HepG2 (cell line): Measurements from ENCODE around the gene RNF10. TPM values are rescaled to one million over a fixed set of nuclear protein-coding genes. Genes with fewer than 3 reads are reported as not detected.

ENCODE experiments used
- ATAC-seq: fragments of 200-7000 bp; cut with Tn5 transposase; 3 replicates; pipeline ENCODE4 v1.9.1; 2020; ENCODE audit warnings: mild to moderate bottlenecking, moderate library complexity
- BruUV-seq: library from RNA; stranded (reverse); fragments of 400-500 nt; replicated peaks from 2 replicates; lab custom pipeline; 2021; lab: Mats Ljungman, UMichigan
- CTCF ChIA-PET: fragments of 300-600 bp; formaldehyde crosslinking; extraction: SDS; loops from one replicate; lab custom pipeline; 2021; ENCODE audit warnings: low total read pairs, inconsistent platforms, low intra/inter-chr PET ratio; lab: Yijun Ruan, JAX
- POLR2A ChIA-PET: fragments of 350-600 bp; sonication (Branson Sonifier 250); formaldehyde crosslinking; loops from one replicate; lab custom pipeline; 2020; ENCODE audit warnings: antibody characterized with exemption, inconsistent platforms; lab: Yijun Ruan, JAX
- DNase-seq: peaks from one replicate; pipeline ENCODE4 v3.0.0-alpha.2; 2015; ENCODE audit warnings: low spot score
- FAIRE-seq: peaks from 3 replicates; lab custom pipeline; 2011; peaks lifted over from hg19 to GRCh38; lab: Jason Lieb, UNC
- H2AFZ ChIP-seq: one replicate; pipeline ENCODE4 v1.6.1; 2011; ENCODE audit warnings: low read length, inconsistent platforms
- H3K27ac ChIP-seq: fragments of 300-600 bp; 3 replicates; pipeline ENCODE4 v1.8.0; 2011; ENCODE audit warnings: mixed run types, mild to moderate bottlenecking, mixed read lengths, low read length, inconsistent platforms; ENCODE audit not compliant: insufficient read depth; ENCODE audit errors: extremely low read length
- H3K27me3 ChIP-seq, 2 experiments: fragments of 200-600 bp in 1 of 2; 2 replicates in 1 of 2; 3 replicates in 1 of 2; pipeline versions ENCODE4 v1.6.0 to v1.8.0; 2011; ENCODE audit warnings: low read length in 2 of 2, mild to moderate bottlenecking in 2 of 2, moderate library complexity in 2 of 2, inconsistent platforms in 1 of 2; ENCODE audit not compliant: insufficient read depth in 2 of 2, control insufficient read depth in 1 of 2
- H3K36me3 ChIP-seq, 2 experiments: fragments of 200-600 bp in 1 of 2; replicated peaks in 1 of 2; 2 replicates in 1 of 2; 3 replicates in 1 of 2; pipeline versions ENCODE4 v1.5.1 to v1.8.0; 2011; ENCODE audit warnings: low read length in 2 of 2, inconsistent platforms in 1 of 2; ENCODE audit not compliant: insufficient read depth in 2 of 2, control insufficient read depth in 1 of 2
- H3K4me1 ChIP-seq: 2 replicates; pipeline ENCODE4 v1.5.1; 2012; ENCODE audit warnings: low read length, inconsistent platforms; ENCODE audit not compliant: insufficient read depth
- H3K4me2 ChIP-seq: 2 replicates; pipeline ENCODE4 v1.6.0; 2011; ENCODE audit warnings: low read depth, low read length, inconsistent platforms
- H3K4me3 ChIP-seq, 3 experiments: fragments of 200-600 bp in 1 of 3; sonication (generic), shearing (Covaris generic) in 1 of 3; replicated peaks in 1 of 3; 2 replicates each; pipeline ENCODE4 v1.5.1; 2011 to 2016; ENCODE audit warnings: low read length in 3 of 3, inconsistent platforms in 2 of 3, low read depth in 2 of 3, mild to moderate bottlenecking in 2 of 3, control low read depth in 1 of 3, mixed read lengths in 1 of 3; ENCODE audit not compliant: insufficient read depth in 1 of 3
- H3K79me2 ChIP-seq: one replicate; pipeline ENCODE4 v1.6.1; 2011; ENCODE audit warnings: low read length, inconsistent platforms; ENCODE audit not compliant: insufficient read depth
- H3K9ac ChIP-seq: 2 replicates; pipeline ENCODE4 v1.6.0; 2011; ENCODE audit warnings: mild to moderate bottlenecking, low read depth, low read length, inconsistent platforms; ENCODE audit not compliant: insufficient read depth
- H3K9me3 ChIP-seq: 2 replicates; pipeline ENCODE4 v1.5.1; 2012; ENCODE audit warnings: mild to moderate bottlenecking, low read length
- H4K20me1 ChIP-seq: 2 replicates; pipeline ENCODE4 v1.6.0; 2011; ENCODE audit warnings: inconsistent platforms, mild to moderate bottlenecking, low read length, moderate library complexity; ENCODE audit not compliant: insufficient read depth
- ATM ChIP-seq: fragments of 450-650 bp; IDR thresholded peaks from 2 replicates; pipeline ENCODE4 v1.7.1; 2017; ENCODE audit warnings: mild to moderate bottlenecking, borderline replicate concordance
- EZH2 ChIP-seq: conservative IDR thresholded peaks from 2 replicates; pipeline ENCODE4 v1.6.1; 2012; ENCODE audit warnings: mild to moderate bottlenecking, low read depth, low read length, moderate library complexity
- GATAD1 ChIP-seq: IDR thresholded peaks from 2 replicates; pipeline ENCODE4 v1.6.1; 2016; ENCODE audit warnings: missing genetic modification reagents, missing compliant biosample characterization
- MAFF ChIP-seq: IDR thresholded peaks from 2 replicates; pipeline ENCODE4 v1.6.1; 2011; ENCODE audit warnings: low read depth, low read length, improper control_type of control experiment
- MIER3 ChIP-seq: IDR thresholded peaks from 2 replicates; pipeline ENCODE4 v1.6.1; 2016; ENCODE audit warnings: missing compliant biosample characterization, borderline replicate concordance
- SP140L ChIP-seq: sonication (generic); formaldehyde crosslinking; IDR thresholded peaks from 2 replicates; pipeline ENCODE4 v1.4.0; 2020; ENCODE audit warnings: missing genetic modification reagents, borderline replicate concordance
- ZNF768 ChIP-seq: sonication (generic); formaldehyde crosslinking; IDR thresholded peaks from 2 replicates; pipeline ENCODE4 v1.4.0; 2020; ENCODE audit warnings: missing genetic modification reagents
- ZNF841 ChIP-seq: sonication (generic); formaldehyde crosslinking; IDR thresholded peaks from 2 replicates; pipeline ENCODE4 v1.8.1; 2023; ENCODE audit warnings: missing genetic modification reagents, borderline replicate concordance
- WGBS: methylation state at CpG from one replicate; pipeline ENCODE4 v1.1.6; 2017; ENCODE audit warnings: low lambda C conversion rate; 5-methylcytosine and 5-hydroxymethylcytosine counted together
- in situ Hi-C: cut with HindIII; loops from 2 replicates; pipeline ENCODE4 v1.10.0; 2017; ENCODE audit warnings: low pct_unique_long_range_greater_than_20kb; ENCODE audit not compliant: extremely low pct_ligation_motif_present
- intact Hi-C: fragments of 100-400 bp; cut with micrococcal nuclease; formaldehyde crosslinking; loops from one replicate; pipeline ENCODE4 v1.10.0; 2022; ENCODE audit not compliant: unreplicated experiment
- polyA plus RNA-seq, 8 experiments: library from polyadenylated mRNA; depleted of rRNA in 3 of 8; stranded (reverse) in 7 of 8; unstranded in 1 of 8; fragments of >200 nt; fragmentation: Illumina TruSeq in 4 of 8; extraction: Trizol in 4 of 8; gene quantifications; 2 replicates each; pipeline versions ENCODE4 v1.2.1 to v1.2.3, GENCODE V29; 2011 to 2016; ENCODE audit warnings: low read depth in 4 of 8, missing spikeins in 1 of 8, mixed read lengths in 1 of 8; ENCODE audit not compliant: insufficient read depth in 1 of 8
- total RNA-seq, 5 experiments: library from RNA; depleted of rRNA; stranded (reverse); fragments of >200 nt; fragmentation: Illumina TruSeq; extraction: Trizol; gene quantifications; 2 replicates each; pipeline ENCODE4 v1.2.3, GENCODE V29; 2016; ENCODE audit warnings: low read depth in 1 of 5
- TF ChIP-seq, protein P1 (sequence below): sonication (generic); formaldehyde crosslinking; IDR thresholded peaks from 2 replicates; pipeline ENCODE4 v1.4.0; 2020; ENCODE audit warnings: mild to moderate bottlenecking, missing genetic modification reagents
- TF ChIP-seq, protein P2 (sequence below): IDR thresholded peaks from 2 replicates; pipeline ENCODE4 v1.6.1; 2016; ENCODE audit warnings: low read depth, borderline replicate concordance
- TF ChIP-seq, protein P3 (sequence below): sonication (generic); formaldehyde crosslinking; IDR thresholded peaks from 2 replicates; pipeline ENCODE4 v1.5.1; 2020; ENCODE audit warnings: mild to moderate bottlenecking, moderate library complexity, missing genetic modification reagents

RNF10 gene
- total and polyA plus RNA-seq, 2 of the 13 experiments (the other 11 are each of a cell fraction or from before 2014, with no cell fraction given): 62.5 to 88.0 TPM

DNA sequence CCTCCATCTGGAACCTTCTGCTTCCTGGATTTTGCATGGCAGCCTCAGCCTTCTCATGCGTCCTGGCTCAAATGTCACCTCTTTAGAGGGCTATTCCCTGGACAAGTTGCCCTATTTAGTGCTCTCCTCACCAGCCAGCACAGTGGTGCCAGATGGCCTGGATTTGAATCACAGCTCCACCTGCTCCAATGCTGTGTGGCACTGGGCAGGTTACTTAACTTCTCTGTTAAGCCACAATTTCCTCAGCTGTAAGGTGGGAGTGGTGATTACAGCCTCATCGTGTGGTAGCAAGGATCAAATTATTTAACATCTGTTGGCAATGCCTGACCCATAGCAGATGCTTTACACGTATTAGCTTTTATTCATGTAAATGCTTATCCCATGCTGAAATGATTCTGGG lies 63.7 kb downstream of the RNF10 start:
- Histone ChIP-seq H2AFZ (no peak overlapping the region), H4K20me1 (no peaks in the 10 kb centered on the region), H3K4me3 (no peak overlapping the region), H3K9me3 (no peaks in the 10 kb centered on the region), H3K9ac (no peak overlapping the region), H3K4me2 (no peak overlapping the region), H3K4me1 (peaks cover 19% of the 10 kb centered on the region), H3K79me2 (no peaks in the 10 kb centered on the region), H3K27ac (no peak overlapping the region), H3K36me3 (no peaks in the 10 kb centered on the region), H3K27me3 (peaks cover 5 to 35% of the 10 kb centered on the region in 2 experiments; a peak in 4 of 5 replicates)
- POLR2A ChIA-PET: no interaction called here
- CTCF ChIA-PET: no interaction called here
- 29% methylated on average over 3 of the region's 3 CpGs for WGBS
- TF ChIP-seq MAFF: no peak
- no peak for TF ChIP-seq EZH2
- TF ChIP-seq ZNF841 (CRISPR knock-in tag): no peak
- peak; percentile 90 for TF ChIP-seq ZNF768 (CRISPR knock-in tag)
- TF ChIP-seq MIER3: no peak
- no peak for DNase-seq
- no peak for FAIRE-seq
- no TSS peak for BruUV-seq
- no peak for ATAC-seq
- in situ Hi-C loops: no loop called here
- intact Hi-C loops: no loop called here

DNA sequence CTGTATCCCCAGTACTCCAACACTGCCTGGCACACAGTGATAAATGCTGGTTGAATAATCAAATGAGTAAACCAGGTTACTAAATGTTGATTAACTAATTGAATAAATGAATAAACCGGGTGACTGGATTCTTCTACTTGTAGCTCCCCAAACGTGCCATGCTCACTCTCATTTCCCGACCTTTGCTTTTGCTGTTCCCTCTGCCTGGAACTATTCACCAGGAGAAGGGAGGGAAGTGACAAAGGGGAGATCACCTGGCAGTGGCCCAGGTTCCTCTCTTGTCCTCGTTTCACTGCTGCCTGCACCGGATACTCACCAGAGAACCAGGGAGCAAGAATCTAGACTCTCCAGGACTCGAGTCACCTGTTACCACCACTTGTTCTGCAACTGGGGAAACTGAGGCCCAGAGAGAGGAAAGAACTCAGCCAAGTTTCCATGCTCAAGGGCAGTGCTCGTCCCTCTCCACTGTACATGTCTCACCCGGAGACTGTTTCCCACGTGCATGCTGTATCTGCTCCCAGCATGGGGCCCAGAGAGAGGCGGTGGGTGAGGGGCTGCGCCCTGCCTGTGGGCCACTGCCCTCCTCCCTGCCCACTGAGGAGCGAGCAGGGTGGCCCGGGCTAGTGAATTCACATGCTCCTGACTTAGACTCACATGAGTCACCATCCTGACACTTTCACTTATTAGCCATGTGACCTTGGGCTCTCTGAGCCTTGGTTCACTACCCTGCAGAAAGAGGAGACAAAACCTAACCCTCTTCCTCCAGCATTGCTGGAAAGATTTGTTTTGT lies 64.7 kb downstream of the RNF10 start:
- Histone ChIP-seq H3K36me3 (no peaks in the 10 kb centered on the region), H3K9ac (no peak overlapping the region), H3K27ac (no peak overlapping the region), H3K4me3 (peak overlapping the region in 1 of 3 experiments; percentile 40; a peak in 1 of 6 replicates), H3K79me2 (no peaks in the 10 kb centered on the region), H3K27me3 (peaks cover 5 to 35% of the 10 kb centered on the region in 2 experiments; a peak in 4 of 5 replicates), H3K9me3 (no peaks in the 10 kb centered on the region), H3K4me1 (peaks cover 19% of the 10 kb centered on the region), H2AFZ (no peak overlapping the region), H3K4me2 (peak overlapping the region; percentile 59), H4K20me1 (no peaks in the 10 kb centered on the region)
- DNase-seq: peak; percentile 41
- intact Hi-C loops: no loop called here
- in situ Hi-C loops: no loop called here
- POLR2A ChIA-PET: no interaction called here
- BruUV-seq: no TSS peak
- WGBS: 0% methylated on average over 7 of the region's 13 CpGs
- ATAC-seq: peak; percentile 79
- FAIRE-seq: no peak
- CTCF ChIA-PET: no interaction called here
- TF ChIP-seq, protein P1, sequence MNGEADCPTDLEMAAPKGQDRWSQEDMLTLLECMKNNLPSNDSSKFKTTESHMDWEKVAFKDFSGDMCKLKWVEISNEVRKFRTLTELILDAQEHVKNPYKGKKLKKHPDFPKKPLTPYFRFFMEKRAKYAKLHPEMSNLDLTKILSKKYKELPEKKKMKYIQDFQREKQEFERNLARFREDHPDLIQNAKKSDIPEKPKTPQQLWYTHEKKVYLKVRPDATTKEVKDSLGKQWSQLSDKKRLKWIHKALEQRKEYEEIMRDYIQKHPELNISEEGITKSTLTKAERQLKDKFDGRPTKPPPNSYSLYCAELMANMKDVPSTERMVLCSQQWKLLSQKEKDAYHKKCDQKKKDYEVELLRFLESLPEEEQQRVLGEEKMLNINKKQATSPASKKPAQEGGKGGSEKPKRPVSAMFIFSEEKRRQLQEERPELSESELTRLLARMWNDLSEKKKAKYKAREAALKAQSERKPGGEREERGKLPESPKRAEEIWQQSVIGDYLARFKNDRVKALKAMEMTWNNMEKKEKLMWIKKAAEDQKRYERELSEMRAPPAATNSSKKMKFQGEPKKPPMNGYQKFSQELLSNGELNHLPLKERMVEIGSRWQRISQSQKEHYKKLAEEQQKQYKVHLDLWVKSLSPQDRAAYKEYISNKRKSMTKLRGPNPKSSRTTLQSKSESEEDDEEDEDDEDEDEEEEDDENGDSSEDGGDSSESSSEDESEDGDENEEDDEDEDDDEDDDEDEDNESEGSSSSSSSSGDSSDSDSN: no peak
- TF ChIP-seq, protein P2, sequence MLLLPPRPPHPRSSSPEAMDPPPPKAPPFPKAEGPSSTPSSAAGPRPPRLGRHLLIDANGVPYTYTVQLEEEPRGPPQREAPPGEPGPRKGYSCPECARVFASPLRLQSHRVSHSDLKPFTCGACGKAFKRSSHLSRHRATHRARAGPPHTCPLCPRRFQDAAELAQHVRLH (CRISPR knock-in tag): no peak
- TF ChIP-seq ATM (no peak), SP140L (no peak), GATAD1 (CRISPR knock-in tag) (no peak)
- TF ChIP-seq, protein P3, sequence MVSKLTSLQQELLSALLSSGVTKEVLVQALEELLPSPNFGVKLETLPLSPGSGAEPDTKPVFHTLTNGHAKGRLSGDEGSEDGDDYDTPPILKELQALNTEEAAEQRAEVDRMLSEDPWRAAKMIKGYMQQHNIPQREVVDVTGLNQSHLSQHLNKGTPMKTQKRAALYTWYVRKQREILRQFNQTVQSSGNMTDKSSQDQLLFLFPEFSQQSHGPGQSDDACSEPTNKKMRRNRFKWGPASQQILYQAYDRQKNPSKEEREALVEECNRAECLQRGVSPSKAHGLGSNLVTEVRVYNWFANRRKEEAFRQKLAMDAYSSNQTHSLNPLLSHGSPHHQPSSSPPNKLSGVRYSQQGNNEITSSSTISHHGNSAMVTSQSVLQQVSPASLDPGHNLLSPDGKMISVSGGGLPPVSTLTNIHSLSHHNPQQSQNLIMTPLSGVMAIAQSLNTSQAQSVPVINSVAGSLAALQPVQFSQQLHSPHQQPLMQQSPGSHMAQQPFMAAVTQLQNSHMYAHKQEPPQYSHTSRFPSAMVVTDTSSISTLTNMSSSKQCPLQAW (CRISPR knock-in tag): 0 out of 2 replicates have a peak, but pooled peaks have one; percentile 44
